Activated CD4-positive, alpha-beta T cell treated with anti-CD3 and anti-CD28 coated beads, Interleukin-2, amount 10 ng/mL, durations not matched to agents 24 days and 14 days (primary cell): ENCODE measurements around the gene RNF150. TPM values are rescaled to one million over a fixed set of nuclear protein-coding genes. Genes with fewer than 3 reads are reported as not detected.
A peak's percentile ranks its signal among the peaks of the same experiment; 100 is the strongest.

ENCODE experiments used
- DNase-seq: peaks from one replicate; pipeline ENCODE4 v3.0.0; 2022
- H3K27ac Mint-ChIP-seq: one replicate; pipeline ENCODE4 v1.8.0; 2022; ENCODE audit warnings: mild to moderate bottlenecking, mixed read lengths
- H3K27me3 Mint-ChIP-seq: one replicate; pipeline ENCODE4 v1.8.0; 2022; ENCODE audit warnings: mixed read lengths
- H3K36me3 Mint-ChIP-seq: one replicate; pipeline ENCODE4 v1.8.0; 2022; ENCODE audit warnings: low read depth, mild to moderate bottlenecking, mixed read lengths
- H3K4me1 Mint-ChIP-seq: one replicate; pipeline ENCODE4 v1.8.0; 2021; ENCODE audit warnings: mixed read lengths
- H3K4me3 Mint-ChIP-seq: one replicate; pipeline ENCODE4 v1.8.0; 2022; ENCODE audit warnings: mild to moderate bottlenecking, moderate library complexity, mixed read lengths
- H3K9me3 Mint-ChIP-seq: one replicate; pipeline ENCODE4 v1.8.0; 2021; ENCODE audit warnings: mixed read lengths
- intact Hi-C: fragments of 100-400 bp; cut with micrococcal nuclease; formaldehyde crosslinking; loops from one replicate; pipeline ENCODE4 v1.15.1; 2023
- total RNA-seq: library from RNA; stranded (reverse); gene quantifications from 2 replicates; pipeline ENCODE4 v1.2.3, GENCODE V29; 2022

RNF150 gene
- total RNA-seq, 1 donor from 2014 or later, result not detected

DNA sequence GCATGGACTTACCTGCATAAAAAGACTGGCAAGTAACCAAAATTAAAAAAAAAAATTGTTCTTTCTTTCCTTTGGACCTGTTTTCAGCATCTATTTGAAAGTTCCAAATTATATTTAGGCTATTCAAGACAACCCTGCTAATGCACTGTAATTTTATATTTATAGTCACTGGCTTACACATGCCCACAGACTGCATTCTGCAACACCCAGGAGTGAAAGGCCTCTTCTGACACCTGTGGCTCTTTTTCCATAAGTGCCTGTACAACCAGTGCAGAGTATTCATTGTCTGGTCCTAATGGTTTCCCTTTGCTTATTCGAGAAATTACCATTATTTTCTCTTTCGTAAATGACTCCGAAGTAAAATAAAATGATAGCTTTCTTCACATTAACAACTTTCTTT, 143.3 kb downstream of the RNF150 start:
- Mint-ChIP-seq H3K4me3 (no peak overlapping the region), H3K9me3 (no peaks in the 10 kb centered on the region), H3K27me3 (no peaks in the 10 kb centered on the region), H3K4me1 (no peaks in the 10 kb centered on the region), H3K27ac (no peak overlapping the region), H3K36me3 (no peaks in the 10 kb centered on the region)
- DNase-seq, result no peak
- intact Hi-C loops, result no loop called here

DNA sequence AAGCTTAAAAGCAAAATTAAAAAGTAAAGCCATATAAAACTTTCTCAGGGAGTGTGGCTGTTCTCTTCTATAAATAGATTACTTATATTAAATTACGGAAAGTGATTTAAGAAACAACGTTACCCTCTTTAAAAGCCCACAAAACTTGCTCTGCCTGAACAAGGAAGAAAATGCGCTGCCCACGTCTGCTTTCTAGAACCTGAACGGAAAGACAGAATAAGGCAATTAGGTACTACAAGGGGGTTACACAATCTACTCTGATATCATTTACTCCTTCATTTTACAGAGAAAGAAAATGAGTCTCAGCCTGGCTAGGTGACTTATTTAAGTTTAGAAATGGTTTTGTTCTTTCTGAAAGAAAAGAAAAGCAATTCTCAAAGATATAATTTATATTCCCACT, 147.2 kb downstream of the RNF150 start:
- H3K4me3 Mint-ChIP-seq, result no peak overlapping the region
- H3K27ac Mint-ChIP-seq, result no peak overlapping the region
- intact Hi-C loops, result no loop called here
- H3K36me3 Mint-ChIP-seq, result no peaks in the 10 kb centered on the region
- no peaks in the 10 kb centered on the region for H3K27me3 Mint-ChIP-seq
- no peak for DNase-seq
- H3K4me1 Mint-ChIP-seq, result no peaks in the 10 kb centered on the region
- no peaks in the 10 kb centered on the region for H3K9me3 Mint-ChIP-seq

DNA sequence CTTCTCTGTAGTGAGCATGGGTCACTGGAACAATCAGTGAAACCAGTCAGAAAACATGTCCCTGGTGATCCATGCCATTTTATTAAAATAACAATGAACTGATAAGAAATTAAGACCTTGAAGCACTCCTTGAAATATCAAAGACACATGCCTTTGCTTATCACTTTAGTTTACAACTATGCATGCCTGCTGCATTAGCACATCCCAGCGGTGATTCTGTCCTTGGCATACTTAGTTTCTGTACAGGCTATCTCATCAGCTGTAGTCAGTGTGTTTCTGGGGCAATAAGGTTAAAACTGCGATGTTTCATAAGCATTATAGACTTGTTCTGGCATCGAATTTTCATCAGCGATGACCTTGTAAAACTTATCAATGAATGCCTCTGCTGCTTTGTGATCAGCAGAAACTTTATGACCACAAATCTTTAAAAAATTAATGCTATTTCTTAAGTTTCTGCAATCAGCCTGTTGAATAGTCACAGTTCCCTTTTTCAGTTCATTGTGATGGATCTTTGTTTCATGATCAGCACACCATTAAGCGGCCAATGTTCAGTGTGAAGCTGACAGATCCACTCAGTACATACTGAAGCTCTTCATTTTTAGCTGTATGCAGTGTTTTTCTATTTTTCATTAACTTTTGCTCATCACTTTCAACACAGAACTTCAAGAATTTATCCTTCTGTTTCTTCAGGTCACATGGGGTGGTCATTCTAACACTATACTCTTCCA, 150.5 kb downstream of the RNF150 start:
- Mint-ChIP-seq H3K36me3 (no peaks in the 10 kb centered on the region), H3K27ac (no peak overlapping the region), H3K9me3 (no peaks in the 10 kb centered on the region), H3K4me3 (no peak overlapping the region), H3K4me1 (no peaks in the 10 kb centered on the region), H3K27me3 (no peaks in the 10 kb centered on the region)
- intact Hi-C loops, result no loop called here
- no peak for DNase-seq

DNA sequence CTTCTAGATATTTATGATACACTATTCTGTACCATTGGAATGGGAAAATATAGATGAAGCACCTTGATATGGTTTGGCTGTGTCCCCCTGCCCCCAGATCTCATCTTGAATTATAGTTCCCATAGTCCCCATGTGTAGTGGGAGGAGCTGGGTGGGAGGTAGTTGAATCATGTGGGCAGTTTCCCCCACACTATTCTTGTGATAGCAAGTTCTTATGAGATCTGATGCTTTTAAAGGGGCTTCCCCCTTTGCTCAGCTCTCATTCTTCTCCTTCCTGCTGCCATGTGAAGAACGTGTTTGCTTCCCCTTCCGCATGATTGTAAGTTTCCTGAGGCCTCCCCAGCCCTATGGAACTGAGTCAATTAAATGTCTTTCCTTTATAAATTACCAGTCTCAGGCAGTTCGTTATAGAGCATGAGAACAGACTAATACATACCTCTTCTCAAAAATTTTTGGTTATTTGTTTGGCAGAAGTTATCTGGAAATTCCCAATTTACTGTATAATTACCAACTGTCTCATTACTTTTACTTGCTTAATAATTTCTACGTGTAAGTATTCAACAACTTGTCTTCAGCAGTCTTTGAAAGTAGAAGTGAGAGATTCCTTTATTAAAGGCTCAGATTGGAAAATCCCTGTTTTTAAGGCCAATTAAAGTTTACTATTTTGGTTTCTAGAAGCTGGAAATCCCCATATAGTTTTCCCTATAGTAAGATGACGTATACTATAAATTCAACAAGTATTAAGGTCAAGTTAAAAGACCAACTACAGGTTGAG, 152.7 kb downstream of the RNF150 start:
- no peak overlapping the region for H3K27ac Mint-ChIP-seq
- no peaks in the 10 kb centered on the region for H3K27me3 Mint-ChIP-seq
- H3K36me3 Mint-ChIP-seq, result no peaks in the 10 kb centered on the region
- no peak overlapping the region for H3K4me3 Mint-ChIP-seq
- H3K4me1 Mint-ChIP-seq, result no peaks in the 10 kb centered on the region
- H3K9me3 Mint-ChIP-seq, result no peaks in the 10 kb centered on the region
- intact Hi-C loops, result no loop called here
- DNase-seq, result no peak

DNA sequence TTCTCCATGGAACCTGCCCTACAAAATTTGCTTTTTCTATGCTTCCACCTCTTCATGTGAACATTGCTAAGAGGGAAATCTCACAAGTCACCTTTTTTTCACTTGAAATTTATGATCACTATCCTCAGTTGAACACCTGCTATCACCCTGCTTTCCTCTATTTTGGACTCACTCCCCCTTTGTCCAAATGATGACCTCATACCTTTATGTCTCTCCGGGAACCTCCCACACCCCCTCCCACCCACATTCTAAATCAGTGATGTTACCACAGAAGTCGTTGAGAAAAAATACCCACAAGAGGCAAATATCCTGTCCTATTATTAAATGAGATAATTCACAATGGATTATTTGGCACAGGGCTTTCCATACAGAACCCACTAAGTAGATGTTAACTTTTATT, 156.5 kb downstream of the RNF150 start:
- no peaks in the 10 kb centered on the region for H3K4me1 Mint-ChIP-seq
- H3K36me3 Mint-ChIP-seq, result no peaks in the 10 kb centered on the region
- no peaks in the 10 kb centered on the region for H3K27me3 Mint-ChIP-seq
- no peak overlapping the region for H3K27ac Mint-ChIP-seq
- no peaks in the 10 kb centered on the region for H3K9me3 Mint-ChIP-seq
- DNase-seq, result no peak
- intact Hi-C loops, result no loop called here
- H3K4me3 Mint-ChIP-seq, result no peak overlapping the region

DNA sequence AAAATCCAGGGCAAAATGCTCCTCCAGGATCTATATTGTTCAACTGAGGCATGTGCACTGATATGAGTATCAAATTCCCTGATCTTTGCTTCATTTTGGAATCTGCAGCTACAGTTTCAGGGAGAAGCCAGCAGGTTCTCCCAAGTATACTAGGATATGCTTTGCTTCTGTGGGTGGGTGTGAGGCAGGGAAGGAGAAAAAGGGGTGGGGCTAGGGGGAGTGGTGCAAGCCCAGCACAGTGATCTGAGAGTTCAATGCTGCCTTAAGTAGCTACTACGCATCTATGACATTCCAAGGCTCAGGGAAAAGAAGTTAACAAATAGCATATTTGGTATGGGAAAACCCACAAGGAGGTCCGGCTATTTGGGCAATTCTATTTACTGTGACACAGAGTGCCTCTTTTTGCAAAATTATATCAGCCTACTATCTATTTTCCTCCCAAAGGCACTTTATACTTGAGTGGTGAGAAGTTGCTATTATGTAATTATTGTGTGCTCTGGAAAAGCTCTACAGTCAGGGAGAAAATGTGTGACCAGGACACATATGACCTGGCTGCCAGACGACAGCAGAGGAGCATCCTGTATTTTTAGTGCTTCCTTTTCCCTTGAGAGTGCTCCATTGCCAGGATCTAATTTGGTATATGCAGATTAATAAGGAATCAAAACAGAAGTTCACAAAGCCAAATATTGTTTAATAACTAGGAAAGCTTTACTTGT, 162.0 kb downstream of the RNF150 start:
- Mint-ChIP-seq H3K9me3 (no peaks in the 10 kb centered on the region), H3K27ac (no peak overlapping the region), H3K4me1 (no peaks in the 10 kb centered on the region), H3K36me3 (no peaks in the 10 kb centered on the region), H3K27me3 (no peaks in the 10 kb centered on the region), H3K4me3 (no peak overlapping the region)
- intact Hi-C loops, result no loop called here
- no peak for DNase-seq

DNA sequence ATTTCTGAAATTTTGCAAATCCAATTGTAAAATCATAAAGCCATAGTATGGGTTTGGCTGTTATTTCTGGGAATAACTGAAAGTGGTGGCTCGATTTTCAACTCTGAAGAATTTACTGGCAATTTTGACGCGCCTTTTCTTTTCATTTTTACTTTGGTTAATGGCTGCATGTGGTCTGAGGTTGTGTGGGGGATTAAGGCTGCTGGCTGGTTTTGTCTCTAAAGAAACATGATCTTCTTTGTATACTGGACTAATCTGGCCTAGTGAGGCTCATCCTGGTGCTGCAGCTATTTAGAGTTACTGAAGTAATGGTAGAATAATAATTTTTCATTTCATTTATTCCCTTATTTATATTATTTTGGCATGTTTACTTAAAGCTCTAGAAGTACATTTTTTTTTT, 164.0 kb downstream of the RNF150 start:
- intact Hi-C loops, result no loop called here
- Mint-ChIP-seq H3K27ac (no peak overlapping the region), H3K9me3 (no peaks in the 10 kb centered on the region), H3K4me1 (no peaks in the 10 kb centered on the region), H3K4me3 (no peak overlapping the region), H3K36me3 (no peaks in the 10 kb centered on the region), H3K27me3 (no peaks in the 10 kb centered on the region)
- no peak for DNase-seq

DNA sequence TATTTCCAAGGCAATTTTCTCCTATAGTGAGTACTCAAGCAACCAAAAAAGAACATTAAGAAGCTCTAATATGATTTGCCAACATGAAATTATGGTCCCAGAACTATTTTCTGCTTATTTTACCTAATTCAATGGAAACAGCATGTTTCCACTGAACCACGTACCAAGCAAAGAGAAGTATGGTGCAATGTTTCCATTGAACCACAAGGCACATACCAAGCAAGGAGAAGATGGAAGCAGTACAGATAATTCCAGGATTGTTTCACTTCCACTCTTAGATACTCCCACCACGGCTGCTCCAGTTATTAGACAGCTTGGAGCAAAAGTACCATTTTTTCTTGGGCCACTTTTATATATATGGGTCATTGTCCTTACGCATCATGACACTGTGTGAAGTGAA, 164.9 kb downstream of the RNF150 start:
- DNase-seq, result no peak
- H3K27me3 Mint-ChIP-seq, result no peaks in the 10 kb centered on the region
- H3K27ac Mint-ChIP-seq, result no peak overlapping the region
- no peaks in the 10 kb centered on the region for H3K9me3 Mint-ChIP-seq
- H3K4me3 Mint-ChIP-seq, result no peak overlapping the region
- intact Hi-C loops, result no loop called here
- no peaks in the 10 kb centered on the region for H3K4me1 Mint-ChIP-seq
- H3K36me3 Mint-ChIP-seq, result no peaks in the 10 kb centered on the region

DNA sequence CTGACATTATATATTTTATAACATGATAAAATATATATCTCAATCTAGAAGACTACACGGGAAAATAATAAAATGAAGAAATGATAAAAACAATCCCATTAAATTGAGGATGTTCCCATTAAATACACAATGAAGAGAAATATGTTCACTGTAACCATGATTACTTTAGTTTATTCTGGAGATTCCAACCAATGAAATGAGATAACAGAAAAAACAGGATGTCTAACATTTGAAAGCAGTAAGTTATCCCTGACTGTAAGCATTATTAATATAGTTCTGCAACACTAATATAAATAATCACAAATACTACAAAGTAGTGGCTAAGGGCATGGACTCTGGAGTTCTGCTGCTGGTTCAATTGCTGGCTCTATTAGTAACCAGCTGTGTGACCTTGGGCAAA, 169.4 kb downstream of the RNF150 start:
- no peaks in the 10 kb centered on the region for H3K9me3 Mint-ChIP-seq
- no peaks in the 10 kb centered on the region for H3K36me3 Mint-ChIP-seq
- no peak overlapping the region for H3K4me3 Mint-ChIP-seq
- H3K4me1 Mint-ChIP-seq, result no peaks in the 10 kb centered on the region
- no peaks in the 10 kb centered on the region for H3K27me3 Mint-ChIP-seq
- no peak overlapping the region for H3K27ac Mint-ChIP-seq
- no peak for DNase-seq
- intact Hi-C loops, result no loop called here

DNA sequence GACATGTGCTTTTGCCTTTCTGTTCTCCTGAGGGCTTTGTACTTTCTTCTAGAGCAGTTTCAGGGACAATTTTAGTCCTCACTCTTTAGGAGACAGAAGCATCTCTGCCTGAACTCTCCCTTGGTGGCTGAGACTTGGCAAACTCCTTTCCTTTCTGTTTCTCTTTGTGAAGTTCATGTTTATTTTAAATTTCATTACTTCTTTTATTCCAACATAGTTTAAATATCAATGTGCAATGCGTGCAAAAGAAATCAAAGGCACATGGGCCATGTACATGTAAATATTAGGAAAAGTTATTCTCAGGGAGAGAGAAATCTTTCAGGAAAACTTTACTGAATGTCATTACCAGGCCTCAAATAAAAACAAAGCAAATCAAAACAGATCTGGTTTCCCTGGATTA, 177.6 kb downstream of the RNF150 start:
- H3K9me3 Mint-ChIP-seq, result peaks cover 6% of the 10 kb centered on the region
- H3K4me1 Mint-ChIP-seq, result no peaks in the 10 kb centered on the region
- DNase-seq, result no peak
- no peak overlapping the region for H3K27ac Mint-ChIP-seq
- no peak overlapping the region for H3K4me3 Mint-ChIP-seq
- no peaks in the 10 kb centered on the region for H3K27me3 Mint-ChIP-seq
- intact Hi-C loops, result no loop called here
- H3K36me3 Mint-ChIP-seq, result no peaks in the 10 kb centered on the region

DNA sequence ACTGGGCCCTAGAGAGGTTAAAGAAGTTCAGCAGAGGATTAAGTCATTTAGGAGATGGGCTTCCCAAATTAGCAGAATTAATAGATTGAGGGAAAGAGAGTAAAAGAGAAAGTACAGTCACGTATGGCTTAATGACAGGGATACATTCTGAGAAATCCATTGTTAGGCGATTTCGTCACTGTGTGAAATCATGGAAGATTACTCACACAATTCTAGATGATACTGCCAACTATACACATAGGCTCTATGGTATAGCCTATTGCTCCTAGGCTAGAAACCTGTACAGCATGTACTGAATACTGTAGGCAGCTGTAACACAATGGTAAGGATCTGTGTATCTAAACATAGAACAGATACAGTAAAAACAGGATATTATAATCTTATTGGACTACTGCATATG, 180.6 kb downstream of the RNF150 start:
- no peaks in the 10 kb centered on the region for H3K4me1 Mint-ChIP-seq
- H3K9me3 Mint-ChIP-seq, result peaks cover 6% of the 10 kb centered on the region
- H3K36me3 Mint-ChIP-seq, result no peaks in the 10 kb centered on the region
- no peak overlapping the region for H3K4me3 Mint-ChIP-seq
- H3K27me3 Mint-ChIP-seq, result no peaks in the 10 kb centered on the region
- H3K27ac Mint-ChIP-seq, result no peak overlapping the region
- DNase-seq, result peak; percentile 6
- intact Hi-C loops, result no loop called here

DNA sequence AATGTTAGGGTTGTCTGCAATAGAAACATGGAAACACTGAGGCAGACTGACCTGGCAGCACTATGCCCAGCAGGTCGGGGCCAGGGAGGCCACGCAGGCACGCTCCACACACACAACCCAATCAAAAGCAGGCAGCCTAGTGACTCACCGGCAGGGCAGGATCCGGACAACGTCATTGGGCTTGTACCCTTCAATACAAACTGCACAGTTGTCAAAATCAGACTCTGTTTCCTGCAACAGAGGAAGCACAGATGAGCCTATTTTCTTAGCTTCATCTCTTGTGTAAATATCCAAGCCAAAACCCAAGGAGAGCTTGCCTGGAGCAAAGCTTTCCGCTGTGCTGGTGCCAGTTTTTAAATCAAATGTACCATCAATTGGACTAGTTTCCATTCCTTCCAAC, 185.8 kb downstream of the RNF150 start:
- peak; percentile 19 for DNase-seq
- Mint-ChIP-seq H3K4me3 (no peak overlapping the region), H3K27ac (no peak overlapping the region), H3K27me3 (no peaks in the 10 kb centered on the region), H3K36me3 (no peaks in the 10 kb centered on the region), H3K9me3 (no peaks in the 10 kb centered on the region), H3K4me1 (no peaks in the 10 kb centered on the region)
- intact Hi-C loops, result no loop called here

DNA sequence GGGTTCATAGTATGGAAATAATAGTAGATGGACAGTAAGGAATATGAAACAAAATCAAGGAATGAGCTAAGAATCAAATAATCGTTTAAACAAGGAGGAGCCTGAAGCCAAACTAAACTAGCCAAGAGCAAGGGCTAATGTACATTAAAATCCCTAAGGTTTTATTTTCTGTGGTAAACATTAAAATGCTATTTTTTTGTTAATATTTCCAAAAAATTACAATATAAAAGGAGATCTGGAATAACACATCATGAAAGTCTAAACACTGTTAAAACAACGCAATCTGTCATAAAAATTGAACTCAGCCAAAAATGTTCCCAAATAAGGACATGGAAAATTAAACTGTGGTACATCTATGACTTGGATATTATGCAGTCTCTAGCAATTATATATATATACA, 188.2 kb downstream of the RNF150 start:
- no peak overlapping the region for H3K4me3 Mint-ChIP-seq
- H3K27ac Mint-ChIP-seq, result no peak overlapping the region
- no peaks in the 10 kb centered on the region for H3K4me1 Mint-ChIP-seq
- intact Hi-C loops, result no loop called here
- no peaks in the 10 kb centered on the region for H3K36me3 Mint-ChIP-seq
- H3K9me3 Mint-ChIP-seq, result no peaks in the 10 kb centered on the region
- H3K27me3 Mint-ChIP-seq, result no peaks in the 10 kb centered on the region
- DNase-seq, result no peak

DNA sequence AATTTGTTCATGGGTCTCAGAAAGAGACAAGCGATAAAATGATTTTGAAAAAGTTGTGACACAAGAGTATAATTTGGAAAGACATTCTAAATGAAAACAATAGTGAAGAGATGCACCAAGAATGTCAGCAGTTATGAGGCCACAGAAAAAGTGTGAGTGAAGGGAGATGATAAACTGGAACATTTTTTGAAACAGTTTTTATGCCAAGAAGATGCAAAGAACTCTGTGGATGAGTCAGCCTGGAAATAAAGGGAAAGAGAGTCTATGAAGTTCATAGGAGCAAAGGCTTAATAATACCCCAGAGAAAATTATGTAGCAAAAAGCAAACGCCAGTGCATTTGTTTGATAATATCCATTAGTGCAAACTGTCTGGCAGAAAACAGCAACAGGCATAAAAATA, 188.7 kb downstream of the RNF150 start:
- Mint-ChIP-seq H3K4me1 (no peaks in the 10 kb centered on the region), H3K9me3 (no peaks in the 10 kb centered on the region), H3K27ac (no peak overlapping the region), H3K27me3 (no peaks in the 10 kb centered on the region), H3K4me3 (no peak overlapping the region), H3K36me3 (no peaks in the 10 kb centered on the region)
- intact Hi-C loops, result no loop called here
- no peak for DNase-seq
